IMR-90 (cell line): ENCODE measurements around the gene SPAST. TPM values are rescaled to one million over a fixed set of nuclear protein-coding genes. Genes with fewer than 3 reads are reported as not detected.

Experiments
- ATAC-seq: fragments of 200-7000 bp; cut with Tn5 transposase; 2 replicates; pipeline ENCODE4 v1.9.1; 2020; ENCODE audit warnings: low read depth, mild to moderate bottlenecking, moderate library complexity
- BruUV-seq: library from RNA; stranded (reverse); fragments of 400-500 nt; replicated peaks from 2 replicates; lab custom pipeline; 2021; lab: Mats Ljungman, UMichigan
- CTCF ChIA-PET: fragments of 300-600 bp; formaldehyde crosslinking; extraction: SDS; loops from one replicate; lab custom pipeline; 2021; ENCODE audit warnings: antibody characterized with exemption; lab: Yijun Ruan, JAX
- POLR2A ChIA-PET: fragments of 300-600 bp; sonication (Branson Sonifier 250); formaldehyde crosslinking; loops from one replicate; lab custom pipeline; 2022; ENCODE audit warnings: antibody characterized with exemption; ENCODE audit not compliant: unreplicated experiment; lab: Charles Lee
- DNase-seq: peaks from one replicate; pipeline ENCODE4 v3.0.0; 2013
- H2AFZ ChIP-seq: replicated peaks from 2 replicates; pipeline ENCODE3; 2013; ENCODE audit warnings: low read length, mild to moderate bottlenecking; ENCODE audit not compliant: poor library complexity
- H2AK5ac ChIP-seq: 2 replicates; pipeline ENCODE4 v1.6.1; 2013; ENCODE audit warnings: low read depth, low read length, inconsistent platforms
- H2AK9ac ChIP-seq: replicated peaks from 2 replicates; pipeline ENCODE3; 2013; ENCODE audit warnings: mild to moderate bottlenecking, low read depth, low read length, moderate library complexity; ENCODE audit not compliant: poor library complexity
- H2BK120ac ChIP-seq: 2 replicates; pipeline ENCODE4 v1.6.1; 2013; ENCODE audit warnings: low read depth, low read length, inconsistent platforms
- H2BK15ac ChIP-seq: 3 replicates; pipeline ENCODE4 v1.6.1; 2013; ENCODE audit warnings: low read depth, low read length, inconsistent platforms
- H2BK20ac ChIP-seq: 2 replicates; pipeline ENCODE4 v1.6.1; 2013; ENCODE audit warnings: low read depth, mild to moderate bottlenecking, inconsistent platforms, low read length, moderate library complexity
- H2BK5ac ChIP-seq: 2 replicates; pipeline ENCODE4 v1.6.1; 2013; ENCODE audit warnings: mild to moderate bottlenecking, low read depth, low read length, inconsistent platforms; ENCODE audit not compliant: poor library complexity, severe bottlenecking
- H3K14ac ChIP-seq: replicated peaks from 2 replicates; pipeline ENCODE4 v1.6.1; 2013; ENCODE audit warnings: low read depth, low read length, inconsistent platforms
- H3K18ac ChIP-seq: 2 replicates; pipeline ENCODE4 v1.6.1; 2013; ENCODE audit warnings: low read depth, low read length, control low read depth
- H3K23ac ChIP-seq: 2 replicates; pipeline ENCODE4 v1.6.1; 2013; ENCODE audit warnings: low read depth, low read length, inconsistent platforms
- H3K27ac ChIP-seq: 2 replicates; pipeline ENCODE4 v1.5.1; 2013; ENCODE audit warnings: mild to moderate bottlenecking, control low read depth, low read length; ENCODE audit not compliant: insufficient read depth
- H3K27me3 ChIP-seq: 2 replicates; pipeline ENCODE4 v1.6.1; 2013; ENCODE audit warnings: low read length; ENCODE audit not compliant: control insufficient read depth, insufficient read depth
- H3K36me3 ChIP-seq: 2 replicates; pipeline ENCODE4 v1.6.1; 2013; ENCODE audit warnings: low read length, mixed read lengths; ENCODE audit not compliant: control insufficient read depth, insufficient read depth
- H3K4ac ChIP-seq: 2 replicates; pipeline ENCODE4 v1.6.1; 2013; ENCODE audit warnings: low read depth, low read length, inconsistent platforms
- H3K4me1 ChIP-seq: 2 replicates; pipeline ENCODE4 v1.6.1; 2013; ENCODE audit warnings: low read length, mixed read lengths; ENCODE audit not compliant: control insufficient read depth, insufficient read depth
- H3K4me2 ChIP-seq: 2 replicates; pipeline ENCODE4 v1.6.1; 2013; ENCODE audit warnings: low read depth, mild to moderate bottlenecking, control low read depth, low read length, moderate library complexity
- H3K4me3 ChIP-seq: 2 replicates; pipeline ENCODE4 v1.5.1; 2013; ENCODE audit warnings: low read depth, mild to moderate bottlenecking, control low read depth, low read length, moderate library complexity; ENCODE audit not compliant: insufficient read depth
- H3K56ac ChIP-seq: 2 replicates; pipeline ENCODE4 v1.6.1; 2013; ENCODE audit warnings: low read length, inconsistent platforms; ENCODE audit not compliant: insufficient read depth; ENCODE audit errors: extremely low read depth
- H3K79me1 ChIP-seq, 2 experiments: 2 replicates each; pipeline ENCODE4 v1.6.1; 2013; ENCODE audit warnings: low read length in 2 of 2, inconsistent platforms in 1 of 2, low read depth in 1 of 2
- H3K9ac ChIP-seq: 2 replicates; pipeline ENCODE4 v1.6.1; 2013; ENCODE audit warnings: low read depth, low read length, control low read depth
- H3K9me1 ChIP-seq: 2 replicates; pipeline ENCODE4 v1.6.1; 2013; ENCODE audit warnings: low read length, inconsistent platforms; ENCODE audit not compliant: insufficient read depth
- H3K9me3 ChIP-seq: 2 replicates; pipeline ENCODE4 v1.6.1; 2013; ENCODE audit warnings: low read length; ENCODE audit not compliant: control insufficient read depth, insufficient read depth
- H4K20me1 ChIP-seq: 2 replicates; pipeline ENCODE4 v1.6.1; 2013; ENCODE audit warnings: low read length, inconsistent platforms; ENCODE audit not compliant: insufficient read depth
- H4K5ac ChIP-seq: 2 replicates; pipeline ENCODE4 v1.6.1; 2013; ENCODE audit warnings: mild to moderate bottlenecking, low read depth, low read length, control low read depth
- H4K8ac ChIP-seq, 2 experiments: 2 replicates each; pipeline ENCODE4 v1.6.1; 2013; ENCODE audit warnings: low read depth in 2 of 2, low read length in 2 of 2, control low read depth in 1 of 2, inconsistent platforms in 1 of 2
- H4K91ac ChIP-seq: 2 replicates; pipeline ENCODE4 v1.6.1; 2013; ENCODE audit warnings: low read depth, low read length, inconsistent platforms; ENCODE audit not compliant: insufficient read depth
- BHLHE40 ChIP-seq: fragments of 150-350 bp; IDR thresholded peaks from 2 replicates; pipeline ENCODE4 v1.6.1; 2016; ENCODE audit warnings: mild to moderate bottlenecking, low read depth, low read length
- CEBPB ChIP-seq: IDR thresholded peaks from 2 replicates; pipeline ENCODE4 v1.6.1; 2012; ENCODE audit warnings: low read depth, low read length, improper control_type of control experiment
- CHD1 ChIP-seq: IDR thresholded peaks from 2 replicates; pipeline ENCODE4 v1.6.1; 2012; ENCODE audit warnings: low read depth, low read length, improper control_type of control experiment
- CTCF ChIP-seq: conservative IDR thresholded peaks from 2 replicates; pipeline ENCODE4 v1.5.1; 2012; ENCODE audit warnings: mild to moderate bottlenecking, low read depth, low read length, improper control_type of control experiment
- ELK1 ChIP-seq: fragments of 150-350 bp; IDR thresholded peaks from 2 replicates; pipeline ENCODE4 v1.6.1; 2016; ENCODE audit warnings: low read depth, mild to moderate bottlenecking, low read length, moderate library complexity, borderline replicate concordance
- FOS ChIP-seq: fragments of 150-350 bp; IDR thresholded peaks from 2 replicates; pipeline ENCODE4 v1.6.1; 2016; ENCODE audit warnings: low read depth, low read length
- MAFK ChIP-seq: IDR thresholded peaks from 2 replicates; pipeline ENCODE4 v1.6.1; 2012; ENCODE audit warnings: low read depth, low read length, improper control_type of control experiment
- MAZ ChIP-seq: IDR thresholded peaks from 2 replicates; pipeline ENCODE4 v1.6.1; 2012; ENCODE audit warnings: low read depth, mild to moderate bottlenecking, low read length, improper control_type of control experiment, moderate library complexity, borderline replicate concordance
- MXI1 ChIP-seq: IDR thresholded peaks from 2 replicates; pipeline ENCODE4 v1.6.1; 2012; ENCODE audit warnings: low read depth, mild to moderate bottlenecking, low read length, moderate library complexity, borderline replicate concordance
- NFE2L2 ChIP-seq: fragments of 150-350 bp; IDR thresholded peaks from 2 replicates; pipeline ENCODE4 v1.6.1; 2016; ENCODE audit warnings: low read depth, mild to moderate bottlenecking, low read length
- POLR2A ChIP-seq: IDR thresholded peaks from 2 replicates; pipeline ENCODE4 v1.6.1; 2012; ENCODE audit warnings: mild to moderate bottlenecking, low read depth, low read length
- RAD21 ChIP-seq: IDR thresholded peaks from 2 replicates; pipeline ENCODE4 v1.6.1; 2012; ENCODE audit warnings: low read length, improper control_type of control experiment
- RCOR1 ChIP-seq: IDR thresholded peaks from 2 replicates; pipeline ENCODE4 v1.6.1; 2012; ENCODE audit warnings: mild to moderate bottlenecking, low read length, improper control_type of control experiment; ENCODE audit not compliant: insufficient replicate concordance
- RFX5 ChIP-seq: IDR thresholded peaks from 2 replicates; pipeline ENCODE4 v1.8.0; 2012; ENCODE audit warnings: low read depth, mild to moderate bottlenecking, low read length, moderate library complexity
- SMC3 ChIP-seq: fragments of 150-350 bp; IDR thresholded peaks from 2 replicates; pipeline ENCODE4 v1.6.1; 2016; ENCODE audit warnings: low read depth, mild to moderate bottlenecking, antibody characterized with exemption, low read length, moderate library complexity
- USF2 ChIP-seq: fragments of 150-350 bp; IDR thresholded peaks from 2 replicates; pipeline ENCODE4 v1.6.1; 2017; ENCODE audit warnings: mild to moderate bottlenecking, antibody characterized with exemption, low read length, low read depth
- WGBS, 2 experiments: methylation state at CpG; one replicate each; pipeline versions ENCODE4 v1.1.5 to v1.1.7; 2013; ENCODE audit warnings: missing lambda C conversion rate in 2 of 2; ENCODE audit not compliant: insufficient read length in 1 of 2; ENCODE audit errors: extremely low coverage in 2 of 2; 5-methylcytosine and 5-hydroxymethylcytosine counted together
- dilution Hi-C: fragments of 300-500 bp; cut with HindIII; formaldehyde crosslinking; loops from one replicate; pipeline ENCODE4 v1.14.3; 2018; ENCODE audit warnings: low sequenced_read_pairs; ENCODE audit not compliant: unreplicated experiment
- in situ Hi-C: fragments of 300-500 bp; cut with MboI; formaldehyde crosslinking; loops from 3 replicates; pipeline ENCODE4 v1.14.3; 2019; ENCODE audit warnings: low sequenced_read_pairs, inconsistent platforms, mixed read lengths
- intact Hi-C: fragments of 100-400 bp; cut with micrococcal nuclease; formaldehyde crosslinking; loops from 2 replicates; pipeline ENCODE4 v1.10.0; 2022
- polyA plus RNA-seq, 3 experiments: library from polyadenylated mRNA; depleted of rRNA; stranded (reverse); fragments of >200 nt; gene quantifications; 2 replicates each; pipeline ENCODE4 v1.2.3, GENCODE V29; 2012; ENCODE audit warnings: low replicate concordance in 1 of 3
- total RNA-seq: library from RNA; depleted of rRNA; stranded (reverse); fragments of >200 nt; gene quantifications from 2 replicates; pipeline ENCODE4 v1.2.3, GENCODE V29; 2012

SPAST gene
- total and polyA plus RNA-seq, 2 of the 4 experiments (the other 2 are of a cell fraction): 5.3 to 14.5 TPM

- Histone ChIP-seq H2BK5ac (no peak overlapping the region), H3K4me1 (no peaks in the 10 kb centered on the region), H3K9ac (no peak overlapping the region), H2BK15ac (no peak overlapping the region), H3K4ac (no peak overlapping the region), H2AK9ac (no peak overlapping the region), H3K56ac (no peak overlapping the region), H3K36me3 (peaks cover 18% of the 10 kb centered on the region), H4K20me1 (no peaks in the 10 kb centered on the region), H3K4me3 (no peak overlapping the region), H2BK120ac (no peak overlapping the region), H2AK5ac (no peak overlapping the region), H3K79me1 (peaks cover 8 to 10% of the 10 kb centered on the region in 2 experiments; a peak in 2 of 4 replicates), H4K5ac (no peak overlapping the region), H2AFZ (no peak overlapping the region), H3K9me1 (no peaks in the 10 kb centered on the region), H3K9me3 (no peaks in the 10 kb centered on the region), H3K27me3 (no peaks in the 10 kb centered on the region), H3K23ac (no peak overlapping the region), H2BK20ac (no peak overlapping the region), H3K18ac (no peak overlapping the region), H4K91ac (no peak overlapping the region), H3K14ac (no peak overlapping the region), H3K27ac (no peak overlapping the region), H4K8ac (no peak overlapping the region), H3K4me2 (no peak overlapping the region)
- ATAC-seq (no peak), DNase-seq (no peak)
- WGBS, 2 experiments: no CpG with 5 or more reads among the region's 2 CpGs
- TF ChIP-seq CHD1 (no peak), NFE2L2 (no peak), BHLHE40 (no peak), ELK1 (no peak), MXI1 (no peak), POLR2A (no peak), USF2 (no peak), SMC3 (no peak), RFX5 (no peak), CEBPB (no peak), CTCF (no peak), MAZ (no peak), RAD21 (no peak), FOS (no peak), MAFK (no peak), RCOR1 (no peak)
- dilution Hi-C loops: no loop called here
- in situ Hi-C loops: no loop called here
- POLR2A ChIA-PET: no interaction called here
- intact Hi-C loops: no loop called here
- CTCF ChIA-PET: no interaction called here
- BruUV-seq: no TSS peak
Observed at GRCh38 chr2:32172870-32173269, 109.5 kb downstream of the SPAST start.
